Right renal cortex interstitium (tissue), 3 donors: Measurements from ENCODE around the gene RFPL1. TPM values are rescaled to one million over a fixed set of nuclear protein-coding genes. Genes with fewer than 3 reads are reported as not detected.
"Not testable (repeated sequence)": the region's sequence is repeated elsewhere in the genome, so short reads cannot be mapped to it uniquely, and the experiment has no call there.

ENCODE experiments used
- DNase-seq, 3 donors: peaks; one replicate each; pipeline ENCODE4 v3.0.0-alpha.2; 2013; ENCODE audit warnings: low read depth in 3 of 3, low spot score in 2 of 3
- polyA plus RNA-seq, 3 donors: library from polyadenylated mRNA; unstranded; fragments of 120-200 nt; gene quantifications; one replicate each; pipeline ENCODE4 v1.2.1, GENCODE V29; 2013; ENCODE audit not compliant: insufficient read length in 3 of 3

The RFPL1 gene
- polyA plus RNA-seq, 3 donors = 1.1 to 1.4 (median 1.2) TPM

GRCh38 chr22:29476116-29476515 lies 37.7 kb downstream of the RFPL1 start:
- DNase-seq = no peak

DNA sequence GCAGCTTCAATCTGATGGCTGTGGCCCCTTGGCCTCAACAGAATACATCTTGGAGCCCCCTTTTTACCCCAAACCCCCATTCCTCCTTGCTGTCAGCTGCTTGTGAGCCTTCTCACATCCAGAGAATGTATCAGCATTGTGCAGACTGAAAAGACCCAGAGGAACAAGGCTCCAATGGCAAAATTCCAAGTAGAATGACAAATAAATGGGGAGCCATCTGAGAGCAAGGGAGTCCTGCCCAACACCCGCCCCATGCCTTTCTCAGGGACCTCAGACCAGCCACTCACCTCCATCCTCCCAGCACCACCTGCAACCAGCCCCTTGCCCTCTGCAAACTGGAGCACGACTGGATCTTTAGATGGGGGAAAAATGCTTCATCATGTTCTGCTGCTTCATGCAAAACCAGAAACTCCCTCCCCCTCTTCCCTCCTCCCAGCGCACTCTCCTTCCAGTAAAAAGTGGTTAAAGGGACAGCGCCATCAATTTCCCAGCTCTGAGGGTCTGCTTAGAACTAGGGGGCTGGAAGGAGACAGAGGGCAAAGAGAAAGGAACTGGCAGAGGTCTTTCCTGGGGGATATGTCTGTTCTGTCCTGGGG lies 39.4 kb downstream of the RFPL1 start:
- no peak for DNase-seq

- no peak for DNase-seq
Measured at GRCh38 chr22:29478326-29479276, 40.2 kb downstream of the RFPL1 start.

DNA sequence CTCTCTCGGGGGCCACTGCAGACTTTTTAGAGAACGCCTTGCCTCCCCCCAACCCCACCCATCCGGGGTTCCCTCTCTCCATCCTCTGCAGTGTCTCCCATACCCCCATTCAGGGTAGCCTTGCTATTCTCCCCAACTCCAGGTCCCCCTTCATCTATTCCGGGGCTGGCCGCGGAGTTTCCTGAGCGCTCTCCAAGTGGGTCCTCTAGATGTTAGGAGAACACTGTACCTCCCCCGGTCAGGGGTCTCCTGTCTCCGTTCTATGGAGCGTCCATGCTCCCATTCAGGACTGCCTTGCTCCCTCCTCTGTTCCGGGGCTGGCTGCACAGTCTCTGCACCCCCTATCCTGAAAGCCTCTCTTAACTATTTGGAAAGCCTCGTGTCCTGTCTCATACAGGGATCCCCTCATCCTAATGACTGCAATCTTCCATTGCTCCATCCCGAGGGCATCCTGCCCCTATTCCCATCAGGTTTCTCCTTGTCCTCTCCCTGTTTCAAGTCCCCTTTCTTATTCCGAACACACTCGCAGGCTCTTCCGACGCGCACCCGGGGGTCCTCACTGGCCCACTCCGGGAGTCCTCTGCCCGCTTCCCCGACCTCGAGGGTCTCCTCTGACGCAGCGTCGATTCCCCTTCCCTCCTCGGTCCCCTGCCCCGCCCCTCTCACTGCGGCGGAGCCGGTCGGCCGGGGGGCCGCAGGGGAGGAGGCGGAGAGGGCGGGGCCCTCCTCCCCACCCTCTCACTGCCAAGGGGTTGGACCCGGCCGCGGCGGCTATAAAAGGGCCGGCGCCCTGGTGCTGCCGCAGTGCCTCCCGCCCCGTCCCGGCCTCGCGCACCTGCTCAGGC lies 41.3 kb downstream of the RFPL1 start, which contains the start of gene NEFH:
Gene NEFH, plus strand, starts transcription at position 802 of the 845 bp plus-strand sequence. CDS start 45 bp downstream, outside the sequence.
- no peak for DNase-seq

GRCh38 chr22:29480262-29480511 lies 41.8 kb downstream of the RFPL1 start:
- DNase-seq = no peak

DNA sequence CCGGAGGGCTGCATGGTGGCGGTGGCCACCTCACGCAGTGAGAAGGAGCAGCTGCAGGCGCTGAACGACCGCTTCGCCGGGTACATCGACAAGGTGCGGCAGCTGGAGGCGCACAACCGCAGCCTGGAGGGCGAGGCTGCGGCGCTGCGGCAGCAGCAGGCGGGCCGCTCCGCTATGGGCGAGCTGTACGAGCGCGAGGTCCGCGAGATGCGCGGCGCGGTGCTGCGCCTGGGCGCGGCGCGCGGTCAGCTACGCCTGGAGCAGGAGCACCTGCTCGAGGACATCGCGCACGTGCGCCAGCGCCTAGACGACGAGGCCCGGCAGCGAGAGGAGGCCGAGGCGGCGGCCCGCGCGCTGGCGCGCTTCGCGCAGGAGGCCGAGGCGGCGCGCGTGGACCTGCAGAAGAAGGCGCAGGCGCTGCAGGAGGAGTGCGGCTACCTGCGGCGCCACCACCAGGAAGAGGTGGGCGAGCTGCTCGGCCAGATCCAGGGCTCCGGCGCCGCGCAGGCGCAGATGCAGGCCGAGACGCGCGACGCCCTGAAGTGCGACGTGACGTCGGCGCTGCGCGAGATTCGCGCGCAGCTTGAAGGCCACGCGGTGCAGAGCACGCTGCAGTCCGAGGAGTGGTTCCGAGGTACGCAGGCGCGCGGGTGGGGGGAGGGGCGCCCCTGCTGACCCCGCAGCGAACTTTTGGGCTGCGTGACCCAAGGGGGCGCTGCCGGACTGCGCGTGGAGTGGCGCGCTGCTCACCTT lies 42.3 kb downstream of the RFPL1 start:
- DNase-seq = no peak

- DNase-seq = no peak
Measured at GRCh38 chr22:29481265-29482000, 43.0 kb downstream of the RFPL1 start.

DNA sequence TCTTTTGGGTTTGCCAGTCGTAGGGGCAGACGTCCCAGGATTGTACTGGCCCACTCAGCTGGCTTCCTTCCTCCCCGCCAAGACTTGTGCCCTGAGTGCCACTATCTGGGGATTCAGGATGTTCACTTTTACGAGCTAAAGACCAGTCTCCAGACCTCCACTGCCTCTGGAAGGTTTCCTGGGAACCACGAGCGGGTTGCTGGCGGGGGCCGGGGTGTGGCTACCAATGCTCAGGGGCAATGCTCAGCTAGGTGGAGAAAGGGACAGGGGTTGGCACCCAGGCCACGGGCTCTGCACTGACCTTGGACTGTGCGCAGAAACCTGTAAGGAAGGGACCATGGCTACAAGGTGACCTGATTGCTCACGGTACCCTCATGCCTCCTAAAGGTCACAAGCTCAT lies 43.9 kb downstream of the RFPL1 start:
- no peak for DNase-seq

DNA sequence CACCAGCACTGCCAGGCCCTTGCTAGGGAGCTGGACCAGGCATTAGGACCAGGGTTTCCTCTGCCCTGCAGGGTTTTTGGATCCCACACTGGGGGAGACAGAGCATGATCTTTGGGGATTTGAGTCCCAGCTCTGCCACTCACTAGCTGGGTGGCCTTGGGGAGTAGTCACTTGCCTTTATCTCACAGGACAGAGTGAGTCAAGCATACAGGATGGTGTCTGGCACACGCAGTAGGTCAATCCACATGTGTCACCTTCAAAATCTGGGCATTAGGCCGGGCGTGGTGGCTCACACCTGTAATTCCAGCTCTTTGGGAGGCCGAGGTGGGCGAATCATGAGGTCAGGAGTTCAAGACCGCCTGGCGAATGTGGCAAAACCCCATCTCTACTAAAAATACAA lies 44.3 kb downstream of the RFPL1 start:
- DNase-seq = no peak

GRCh38 chr22:29483254-29483653 lies 44.9 kb downstream of the RFPL1 start:
- no peak for DNase-seq

DNA sequence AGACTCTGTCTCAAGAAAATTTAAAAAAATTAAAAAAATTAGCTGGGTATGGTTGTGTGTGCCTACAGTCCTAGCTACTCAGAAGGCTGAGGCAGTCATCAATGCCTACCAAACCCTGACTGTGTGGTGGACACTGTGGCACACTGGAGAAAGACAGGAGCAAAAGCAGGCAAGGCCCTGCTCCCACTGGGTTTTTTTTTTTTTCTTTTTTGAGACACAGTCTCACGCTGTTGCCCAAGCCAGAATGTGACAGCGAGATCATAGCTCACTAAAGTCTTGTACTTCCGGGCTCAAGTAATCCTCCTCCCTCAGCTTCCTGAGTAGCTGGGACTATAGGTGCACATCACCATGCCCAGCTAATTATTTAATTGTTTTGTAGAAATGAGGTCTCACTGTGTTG lies 46.3 kb downstream of the RFPL1 start:
- DNase-seq = no peak

GRCh38 chr22:29485448-29485847 lies 47.1 kb downstream of the RFPL1 start:
- DNase-seq = no peak

DNA sequence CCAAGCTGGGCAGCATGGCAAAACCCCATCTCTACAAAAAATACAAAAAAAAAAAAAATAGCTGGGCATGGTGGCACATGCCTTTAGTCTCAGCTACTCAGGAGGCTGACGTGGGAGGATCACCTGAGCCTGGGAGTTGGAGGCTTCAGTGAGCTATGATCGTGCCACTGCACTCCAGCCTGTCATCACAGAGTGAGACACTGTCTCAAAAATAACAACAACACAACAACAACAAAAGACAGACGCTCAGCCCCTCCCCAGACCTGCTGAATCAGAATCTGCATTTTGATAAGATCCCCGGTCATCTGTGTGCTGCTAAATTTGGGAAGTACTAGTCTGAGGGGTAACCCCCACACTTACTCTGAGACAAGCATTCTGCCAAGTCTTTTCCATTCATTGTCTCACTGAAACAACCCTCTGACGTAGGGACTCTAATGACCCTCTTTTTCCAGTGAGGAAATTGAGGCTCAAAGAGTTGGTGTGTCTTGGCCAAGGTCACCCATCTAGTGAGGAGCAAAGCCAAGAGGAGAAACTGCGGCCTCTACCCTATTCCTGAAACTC lies 49.1 kb downstream of the RFPL1 start:
- DNase-seq = no peak

DNA sequence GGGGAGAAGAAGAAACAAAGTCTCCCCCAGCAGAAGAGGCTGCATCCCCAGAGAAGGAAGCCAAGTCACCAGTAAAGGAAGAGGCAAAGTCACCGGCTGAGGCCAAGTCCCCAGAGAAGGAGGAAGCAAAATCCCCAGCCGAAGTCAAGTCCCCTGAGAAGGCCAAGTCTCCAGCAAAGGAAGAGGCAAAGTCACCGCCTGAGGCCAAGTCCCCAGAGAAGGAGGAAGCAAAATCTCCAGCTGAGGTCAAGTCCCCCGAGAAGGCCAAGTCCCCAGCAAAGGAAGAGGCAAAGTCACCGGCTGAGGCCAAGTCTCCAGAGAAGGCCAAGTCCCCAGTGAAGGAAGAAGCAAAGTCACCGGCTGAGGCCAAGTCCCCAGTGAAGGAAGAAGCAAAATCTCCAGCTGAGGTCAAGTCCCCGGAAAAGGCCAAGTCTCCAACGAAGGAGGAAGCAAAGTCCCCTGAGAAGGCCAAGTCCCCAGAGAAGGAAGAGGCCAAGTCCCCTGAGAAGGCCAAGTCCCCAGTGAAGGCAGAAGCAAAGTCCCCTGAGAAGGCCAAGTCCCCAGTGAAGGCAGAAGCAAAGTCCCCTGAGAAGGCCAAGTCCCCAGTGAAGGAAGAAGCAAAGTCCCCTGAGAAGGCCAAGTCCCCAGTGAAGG lies 50.9 kb downstream of the RFPL1 start:
- not testable (repeated sequence) for DNase-seq

DNA sequence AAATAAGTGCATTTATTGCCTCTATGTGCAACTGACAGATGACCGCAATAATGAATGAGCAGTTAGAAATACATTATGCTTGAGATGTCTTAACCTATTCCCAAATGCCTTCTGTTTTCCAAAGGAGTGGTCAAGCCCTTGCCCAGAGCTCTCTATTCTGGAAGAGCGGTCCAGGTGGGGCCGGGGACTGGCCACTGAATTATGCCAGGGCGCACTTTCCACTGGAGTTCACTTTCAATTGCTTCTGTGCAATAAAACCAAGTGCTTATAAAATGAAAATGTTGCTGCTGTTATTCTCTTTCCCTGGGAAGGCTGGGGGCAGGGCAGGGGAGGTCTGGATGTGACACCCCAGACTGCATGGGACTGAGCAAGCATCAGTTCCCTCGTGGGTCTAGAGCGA lies 52.6 kb downstream of the RFPL1 start:
- no peak for DNase-seq
